GM19452 (cell line): Measurements from ENCODE around the gene IGSF11.

Experiments
- ATAC-seq: cut with Tn5 transposase; IDR thresholded peaks from one replicate; pipeline ENCODE4 v1.9.1; 2021; ENCODE audit not compliant: unreplicated experiment

IGSF11 gene

DNA sequence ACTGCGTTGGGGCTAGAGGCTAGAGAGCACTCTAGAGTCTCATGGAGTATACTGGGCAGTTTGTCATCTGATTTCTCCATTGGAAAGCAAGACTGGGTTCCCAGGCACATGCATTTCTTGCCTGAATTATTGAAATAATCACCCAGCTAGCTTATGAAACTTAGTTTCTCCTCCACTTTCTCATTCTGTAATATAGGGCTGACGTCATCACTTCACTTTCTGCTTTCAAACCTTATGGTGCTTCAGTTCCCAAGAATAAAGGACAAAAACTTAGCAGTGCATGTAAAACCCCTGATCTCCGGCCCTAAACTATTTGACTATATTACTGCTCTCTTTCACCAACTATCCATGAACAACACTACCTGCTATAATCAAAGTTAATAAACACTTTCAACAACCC lies 147.9 kb downstream of the IGSF11 start:
- ATAC-seq = no peak

GRCh38 chr3:118884748-118885206 lies 149.9 kb downstream of the IGSF11 start:
- peak; percentile 75 for ATAC-seq

DNA sequence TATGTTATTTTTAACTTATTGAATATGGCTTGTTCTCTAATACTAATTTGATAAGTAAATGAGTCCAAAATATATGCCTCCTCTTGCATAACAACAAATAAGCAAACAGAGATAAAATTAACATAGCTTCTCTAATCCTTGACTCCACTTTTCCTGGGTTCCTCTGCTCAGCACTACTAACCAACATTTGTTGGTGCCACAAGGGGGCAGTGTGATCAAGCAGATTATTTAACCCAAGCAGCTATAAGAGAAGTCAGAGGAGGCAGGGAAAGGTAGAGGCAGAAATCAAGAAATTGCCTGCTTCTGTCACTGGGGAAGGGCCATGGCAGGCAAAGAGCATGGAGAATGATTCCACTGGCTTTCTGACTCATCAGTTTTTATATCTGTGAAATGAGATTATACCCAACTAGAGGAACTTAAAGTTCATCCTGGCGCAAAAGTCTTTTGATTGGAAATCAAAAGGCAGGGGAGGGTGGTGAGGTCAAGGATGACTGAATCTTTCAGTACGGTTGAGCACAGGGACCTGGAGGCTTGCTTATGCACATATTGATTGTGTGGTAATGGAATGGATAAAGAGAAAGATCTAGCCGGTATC lies 152.2 kb downstream of the IGSF11 start:
- peak; percentile 63 for ATAC-seq

DNA sequence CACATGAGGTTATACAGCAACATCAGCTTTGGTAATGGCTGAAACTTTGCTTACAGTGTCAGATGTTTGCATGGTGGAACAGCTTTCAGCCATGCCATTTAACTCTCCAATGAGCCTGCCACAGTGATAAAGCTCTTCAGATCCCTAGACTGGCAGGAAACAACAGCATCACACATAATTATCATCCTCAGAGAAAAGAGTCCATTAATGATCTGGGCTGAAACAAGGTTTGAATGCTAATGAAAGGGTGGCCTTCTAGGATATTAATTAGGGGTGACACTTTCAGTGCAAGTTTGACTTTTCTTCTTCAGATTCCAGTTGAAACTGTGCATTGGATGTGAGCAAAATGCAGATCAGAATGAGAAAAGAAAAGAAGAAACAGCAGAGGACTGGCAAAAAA lies 166.6 kb downstream of the IGSF11 start:
- ATAC-seq = no peak

GRCh38 chr3:118863731-118864322 lies 170.8 kb downstream of the IGSF11 start:
- no peak for ATAC-seq

DNA sequence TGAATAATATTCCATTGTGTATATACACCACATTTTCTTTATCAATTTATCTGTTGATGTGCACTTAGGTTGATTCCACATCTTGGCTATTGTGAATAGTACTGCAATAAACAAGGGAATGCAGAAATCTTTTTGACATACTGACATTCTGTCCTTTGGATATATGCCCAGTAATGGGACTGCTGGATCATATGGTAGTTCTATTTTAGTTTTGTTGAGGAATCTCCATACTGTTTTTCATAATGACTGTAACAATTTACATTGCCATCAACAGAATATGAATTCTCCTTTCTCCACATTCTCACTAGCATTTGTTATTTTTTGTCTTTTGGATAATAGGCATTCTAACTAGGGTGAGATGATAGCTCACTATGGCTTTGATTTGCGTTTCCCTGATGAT lies 174.7 kb downstream of the IGSF11 start:
- no peak for ATAC-seq

- ATAC-seq = peak; percentile 80
These were observed 183.0 kb downstream of the IGSF11 start for GRCh38 chr3:118851466-118852193.

- no peak for ATAC-seq
These were observed 184.0 kb downstream of the IGSF11 start for GRCh38 chr3:118850687-118851086.
